Measurements from ENCODE around the gene AP2A2. TPM values are rescaled to one million over a fixed set of nuclear protein-coding genes. Genes with fewer than 3 reads are reported as not detected.

Gene AP2A2
- total RNA-seq, 1 experiment from 2014 or later, result 47.1 TPM

DNA sequence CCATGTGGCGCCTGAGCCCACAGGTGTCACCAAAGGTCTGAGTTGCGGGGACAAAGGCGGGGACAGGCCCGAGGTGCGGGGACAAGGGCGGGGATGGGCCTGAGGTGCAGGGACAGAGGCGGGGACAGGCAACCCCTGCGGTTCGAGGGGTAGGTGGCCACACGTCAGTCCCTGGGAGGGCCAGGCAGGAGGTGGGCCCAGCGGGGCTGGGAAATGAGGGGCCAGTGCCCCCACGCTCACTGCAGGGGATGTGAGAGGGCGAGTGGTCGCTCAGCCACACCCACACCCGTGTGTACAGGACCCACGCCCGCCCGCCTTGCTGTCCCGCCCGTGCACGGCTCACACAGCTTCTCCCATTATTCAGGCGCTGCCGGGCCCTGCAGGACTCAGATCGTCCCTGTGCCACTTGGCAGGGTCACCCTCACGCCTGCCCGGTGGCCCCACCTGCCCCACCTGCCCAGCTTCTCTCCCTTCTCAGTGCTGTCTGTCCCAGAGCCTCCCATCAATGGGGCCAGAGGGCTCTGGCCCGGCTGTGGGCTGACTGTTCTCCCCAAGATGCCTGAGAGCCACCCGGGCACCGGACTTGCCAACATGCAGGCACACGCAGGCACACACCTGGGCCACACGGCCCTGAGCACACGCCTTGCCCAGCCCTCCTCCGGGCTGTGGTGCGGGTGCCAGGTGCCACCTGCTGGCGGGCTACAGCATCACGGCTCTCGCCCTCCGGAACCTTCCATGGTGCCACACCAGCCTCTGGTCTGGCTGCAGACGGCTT, 125.1 kb downstream of the AP2A2 start (continued):
- TF ChIP-seq, protein P1, sequence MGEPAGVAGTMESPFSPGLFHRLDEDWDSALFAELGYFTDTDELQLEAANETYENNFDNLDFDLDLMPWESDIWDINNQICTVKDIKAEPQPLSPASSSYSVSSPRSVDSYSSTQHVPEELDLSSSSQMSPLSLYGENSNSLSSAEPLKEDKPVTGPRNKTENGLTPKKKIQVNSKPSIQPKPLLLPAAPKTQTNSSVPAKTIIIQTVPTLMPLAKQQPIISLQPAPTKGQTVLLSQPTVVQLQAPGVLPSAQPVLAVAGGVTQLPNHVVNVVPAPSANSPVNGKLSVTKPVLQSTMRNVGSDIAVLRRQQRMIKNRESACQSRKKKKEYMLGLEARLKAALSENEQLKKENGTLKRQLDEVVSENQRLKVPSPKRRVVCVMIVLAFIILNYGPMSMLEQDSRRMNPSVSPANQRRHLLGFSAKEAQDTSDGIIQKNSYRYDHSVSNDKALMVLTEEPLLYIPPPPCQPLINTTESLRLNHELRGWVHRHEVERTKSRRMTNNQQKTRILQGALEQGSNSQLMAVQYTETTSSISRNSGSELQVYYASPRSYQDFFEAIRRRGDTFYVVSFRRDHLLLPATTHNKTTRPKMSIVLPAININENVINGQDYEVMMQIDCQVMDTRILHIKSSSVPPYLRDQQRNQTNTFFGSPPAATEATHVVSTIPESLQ (CRISPR knock-in tag; IDR thresholded peaks at IDR 0.05), result no peak
- TF ChIP-seq KAT7 (CRISPR knock-in tag; IDR thresholded peaks at IDR 0.05; ENCODE audit: borderline replicate concordance) (no peak), NFATC4 (CRISPR knock-in tag; IDR thresholded peaks at IDR 0.05) (no peak), ZNF219 (CRISPR knock-in tag; IDR thresholded peaks at IDR 0.05; ENCODE audit: borderline replicate concordance) (no peak), GRHL2 (CRISPR knock-in tag; IDR thresholded peaks at IDR 0.05; ENCODE audit: insufficient replicate concordance, severe bottlenecking) (no peak), FOXP1 (CRISPR knock-in tag; IDR thresholded peaks at IDR 0.05; ENCODE audit: borderline replicate concordance) (no peak; the same call in 1 of the 2 replicates), CBFB (CRISPR knock-in tag; IDR thresholded peaks at IDR 0.05; ENCODE audit: low read depth) (no peak), JAZF1 (CRISPR knock-in tag; IDR thresholded peaks at IDR 0.05) (no peak), NR2C2 (CRISPR knock-in tag; IDR thresholded peaks at IDR 0.05) (no peak), ZBTB21 (CRISPR knock-in tag; IDR thresholded peaks at IDR 0.05; ENCODE audit: borderline replicate concordance) (no peak), ATF1 (CRISPR knock-in tag; IDR thresholded peaks at IDR 0.05) (no peak), PRRX2 (CRISPR knock-in tag; IDR thresholded peaks at IDR 0.05) (no peak)
- TF ChIP-seq, protein P2, sequence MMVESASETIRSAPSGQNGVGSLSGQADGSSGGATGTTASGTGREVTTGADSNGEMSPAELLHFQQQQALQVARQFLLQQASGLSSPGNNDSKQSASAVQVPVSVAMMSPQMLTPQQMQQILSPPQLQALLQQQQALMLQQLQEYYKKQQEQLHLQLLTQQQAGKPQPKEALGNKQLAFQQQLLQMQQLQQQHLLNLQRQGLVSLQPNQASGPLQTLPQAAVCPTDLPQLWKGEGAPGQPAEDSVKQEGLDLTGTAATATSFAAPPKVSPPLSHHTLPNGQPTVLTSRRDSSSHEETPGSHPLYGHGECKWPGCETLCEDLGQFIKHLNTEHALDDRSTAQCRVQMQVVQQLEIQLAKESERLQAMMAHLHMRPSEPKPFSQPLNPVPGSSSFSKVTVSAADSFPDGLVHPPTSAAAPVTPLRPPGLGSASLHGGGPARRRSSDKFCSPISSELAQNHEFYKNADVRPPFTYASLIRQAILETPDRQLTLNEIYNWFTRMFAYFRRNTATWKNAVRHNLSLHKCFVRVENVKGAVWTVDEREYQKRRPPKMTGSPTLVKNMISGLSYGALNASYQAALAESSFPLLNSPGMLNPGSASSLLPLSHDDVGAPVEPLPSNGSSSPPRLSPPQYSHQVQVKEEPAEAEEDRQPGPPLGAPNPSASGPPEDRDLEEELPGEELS (CRISPR knock-in tag; IDR thresholded peaks at IDR 0.05), result 0 out of 2 replicates have a peak, but pooled peaks have one; percentile 24
- TF ChIP-seq, protein P3, sequence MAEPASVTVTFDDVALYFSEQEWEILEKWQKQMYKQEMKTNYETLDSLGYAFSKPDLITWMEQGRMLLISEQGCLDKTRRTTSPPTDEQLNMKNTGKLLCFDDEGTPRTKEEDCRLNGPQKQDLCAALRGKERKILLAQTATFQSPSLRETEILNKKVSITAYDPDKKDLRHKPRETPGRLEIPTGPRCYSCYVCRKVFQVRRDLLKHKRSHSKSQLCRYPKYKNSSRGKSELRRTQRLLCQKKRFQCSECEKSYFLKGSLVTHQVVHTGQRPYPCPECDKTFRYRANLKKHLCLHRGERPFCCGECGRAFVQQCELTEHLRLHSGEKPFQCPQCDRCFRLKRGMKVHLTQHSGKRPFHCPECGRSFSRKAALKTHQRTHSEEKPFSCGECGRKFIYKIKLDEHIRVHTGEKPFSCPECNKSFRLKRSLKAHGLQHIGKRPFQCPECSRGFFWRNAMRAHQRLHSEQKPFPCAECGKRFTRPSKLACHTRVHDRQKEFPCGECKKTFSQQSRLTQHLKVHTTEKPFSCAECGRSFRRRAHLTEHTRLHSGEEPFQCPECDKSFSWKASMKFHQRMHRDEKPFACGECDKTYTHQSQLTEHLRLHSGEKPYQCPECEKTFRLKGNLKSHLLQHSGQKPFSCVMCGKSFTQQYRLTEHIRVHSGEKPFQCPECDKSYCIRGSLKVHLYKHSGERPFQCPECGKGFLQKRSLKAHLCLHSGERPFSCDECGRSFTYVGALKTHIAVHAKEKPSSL (CRISPR knock-in tag; conservative IDR thresholded peaks at IDR 0.05), result no peak
- TF ChIP-seq, protein P4, sequence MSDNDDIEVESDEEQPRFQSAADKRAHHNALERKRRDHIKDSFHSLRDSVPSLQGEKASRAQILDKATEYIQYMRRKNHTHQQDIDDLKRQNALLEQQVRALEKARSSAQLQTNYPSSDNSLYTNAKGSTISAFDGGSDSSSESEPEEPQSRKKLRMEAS (CRISPR knock-in tag; IDR thresholded peaks at IDR 0.05), result peak; percentile 36; the same call in 1 of the 2 replicates
- TF ChIP-seq, protein P5, sequence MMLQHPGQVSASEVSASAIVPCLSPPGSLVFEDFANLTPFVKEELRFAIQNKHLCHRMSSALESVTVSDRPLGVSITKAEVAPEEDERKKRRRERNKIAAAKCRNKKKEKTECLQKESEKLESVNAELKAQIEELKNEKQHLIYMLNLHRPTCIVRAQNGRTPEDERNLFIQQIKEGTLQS (CRISPR knock-in tag; conservative IDR thresholded peaks at IDR 0.05), result no peak
- TF ChIP-seq, protein P6, sequence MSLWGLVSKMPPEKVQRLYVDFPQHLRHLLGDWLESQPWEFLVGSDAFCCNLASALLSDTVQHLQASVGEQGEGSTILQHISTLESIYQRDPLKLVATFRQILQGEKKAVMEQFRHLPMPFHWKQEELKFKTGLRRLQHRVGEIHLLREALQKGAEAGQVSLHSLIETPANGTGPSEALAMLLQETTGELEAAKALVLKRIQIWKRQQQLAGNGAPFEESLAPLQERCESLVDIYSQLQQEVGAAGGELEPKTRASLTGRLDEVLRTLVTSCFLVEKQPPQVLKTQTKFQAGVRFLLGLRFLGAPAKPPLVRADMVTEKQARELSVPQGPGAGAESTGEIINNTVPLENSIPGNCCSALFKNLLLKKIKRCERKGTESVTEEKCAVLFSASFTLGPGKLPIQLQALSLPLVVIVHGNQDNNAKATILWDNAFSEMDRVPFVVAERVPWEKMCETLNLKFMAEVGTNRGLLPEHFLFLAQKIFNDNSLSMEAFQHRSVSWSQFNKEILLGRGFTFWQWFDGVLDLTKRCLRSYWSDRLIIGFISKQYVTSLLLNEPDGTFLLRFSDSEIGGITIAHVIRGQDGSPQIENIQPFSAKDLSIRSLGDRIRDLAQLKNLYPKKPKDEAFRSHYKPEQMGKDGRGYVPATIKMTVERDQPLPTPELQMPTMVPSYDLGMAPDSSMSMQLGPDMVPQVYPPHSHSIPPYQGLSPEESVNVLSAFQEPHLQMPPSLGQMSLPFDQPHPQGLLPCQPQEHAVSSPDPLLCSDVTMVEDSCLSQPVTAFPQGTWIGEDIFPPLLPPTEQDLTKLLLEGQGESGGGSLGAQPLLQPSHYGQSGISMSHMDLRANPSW (CRISPR knock-in tag; conservative IDR thresholded peaks at IDR 0.05; ENCODE audit: low read depth), result no peak
- TF ChIP-seq, protein P7, sequence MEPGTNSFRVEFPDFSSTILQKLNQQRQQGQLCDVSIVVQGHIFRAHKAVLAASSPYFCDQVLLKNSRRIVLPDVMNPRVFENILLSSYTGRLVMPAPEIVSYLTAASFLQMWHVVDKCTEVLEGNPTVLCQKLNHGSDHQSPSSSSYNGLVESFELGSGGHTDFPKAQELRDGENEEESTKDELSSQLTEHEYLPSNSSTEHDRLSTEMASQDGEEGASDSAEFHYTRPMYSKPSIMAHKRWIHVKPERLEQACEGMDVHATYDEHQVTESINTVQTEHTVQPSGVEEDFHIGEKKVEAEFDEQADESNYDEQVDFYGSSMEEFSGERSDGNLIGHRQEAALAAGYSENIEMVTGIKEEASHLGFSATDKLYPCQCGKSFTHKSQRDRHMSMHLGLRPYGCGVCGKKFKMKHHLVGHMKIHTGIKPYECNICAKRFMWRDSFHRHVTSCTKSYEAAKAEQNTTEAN (CRISPR knock-in tag; IDR thresholded peaks at IDR 0.05), result no peak
- TF ChIP-seq, protein P8, sequence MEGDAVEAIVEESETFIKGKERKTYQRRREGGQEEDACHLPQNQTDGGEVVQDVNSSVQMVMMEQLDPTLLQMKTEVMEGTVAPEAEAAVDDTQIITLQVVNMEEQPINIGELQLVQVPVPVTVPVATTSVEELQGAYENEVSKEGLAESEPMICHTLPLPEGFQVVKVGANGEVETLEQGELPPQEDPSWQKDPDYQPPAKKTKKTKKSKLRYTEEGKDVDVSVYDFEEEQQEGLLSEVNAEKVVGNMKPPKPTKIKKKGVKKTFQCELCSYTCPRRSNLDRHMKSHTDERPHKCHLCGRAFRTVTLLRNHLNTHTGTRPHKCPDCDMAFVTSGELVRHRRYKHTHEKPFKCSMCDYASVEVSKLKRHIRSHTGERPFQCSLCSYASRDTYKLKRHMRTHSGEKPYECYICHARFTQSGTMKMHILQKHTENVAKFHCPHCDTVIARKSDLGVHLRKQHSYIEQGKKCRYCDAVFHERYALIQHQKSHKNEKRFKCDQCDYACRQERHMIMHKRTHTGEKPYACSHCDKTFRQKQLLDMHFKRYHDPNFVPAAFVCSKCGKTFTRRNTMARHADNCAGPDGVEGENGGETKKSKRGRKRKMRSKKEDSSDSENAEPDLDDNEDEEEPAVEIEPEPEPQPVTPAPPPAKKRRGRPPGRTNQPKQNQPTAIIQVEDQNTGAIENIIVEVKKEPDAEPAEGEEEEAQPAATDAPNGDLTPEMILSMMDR (IDR thresholded peaks at IDR 0.05), result peak; percentile 85
- TF ChIP-seq, protein P9, sequence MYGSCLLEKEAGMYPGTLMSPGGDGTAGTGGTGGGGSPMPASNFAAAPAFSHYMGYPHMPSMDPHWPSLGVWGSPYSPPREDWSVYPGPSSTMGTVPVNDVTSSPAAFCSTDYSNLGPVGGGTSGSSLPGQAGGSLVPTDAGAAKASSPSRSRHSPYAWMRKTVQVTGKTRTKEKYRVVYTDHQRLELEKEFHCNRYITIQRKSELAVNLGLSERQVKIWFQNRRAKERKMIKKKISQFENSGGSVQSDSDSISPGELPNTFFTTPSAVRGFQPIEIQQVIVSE (CRISPR knock-in tag; IDR thresholded peaks at IDR 0.05; ENCODE audit: borderline replicate concordance), result no peak

Measured in WTC11 (cell line).